NT2/D1 (cell line): ENCODE measurements around the gene ORAI2.

Source experiments
- SUZ12 ChIP-seq: IDR thresholded peaks from 2 replicates; pipeline ENCODE4 v1.6.1; 2011; ENCODE audit not compliant: insufficient read length, insufficient read depth; ENCODE audit errors: extremely low read depth
- YY1 ChIP-seq: IDR thresholded peaks from 2 replicates; pipeline ENCODE4 v1.6.1; 2011; ENCODE audit not compliant: insufficient read length, insufficient read depth
- ZNF274 ChIP-seq: IDR thresholded peaks from 2 replicates; pipeline ENCODE4 v1.6.1; 2011; ENCODE audit warnings: mild to moderate bottlenecking, low read depth, low read length

DNA sequence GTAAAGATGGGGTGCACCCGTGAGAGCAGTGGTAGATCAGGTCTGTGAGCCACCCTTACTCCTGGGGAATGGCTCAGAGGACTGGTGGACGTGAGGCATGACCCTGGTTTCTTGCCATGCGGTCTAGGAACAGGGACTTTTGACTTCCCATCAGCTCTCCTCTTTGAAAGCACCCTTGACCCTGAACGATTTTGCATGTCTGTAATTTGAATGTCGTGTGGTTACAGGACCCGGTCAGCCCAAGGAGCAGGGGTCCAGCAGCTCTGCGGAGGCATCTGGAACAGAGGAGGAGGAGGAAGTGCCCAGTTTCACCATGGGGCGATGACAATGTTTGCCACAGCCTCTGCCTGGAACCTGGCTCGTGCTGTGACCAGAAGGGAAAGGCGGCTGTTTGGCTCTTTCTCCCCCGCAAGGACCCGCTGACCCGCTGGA, 8.6 kb upstream of the ORAI2 start:
- TF ChIP-seq YY1: no peak
- TF ChIP-seq SUZ12: no peak
- no peak for TF ChIP-seq ZNF274
